Natural killer cell (primary cell): Measurements from ENCODE around the gene TMEM181. TPM values are rescaled to one million over a fixed set of nuclear protein-coding genes. Genes with fewer than 3 reads are reported as not detected.
A peak's percentile ranks its signal among the peaks of the same experiment; 100 is the strongest.

Experiments used
- ATAC-seq, 3 donors: fragments of 150-1000 bp in 2 of 3; fragments of 200-7000 bp in 1 of 3; cut with Tn5 transposase; 1 replicate in 1 of 3; 2 replicates in 2 of 3; pipeline ENCODE4 v1.10.0; 2021; ENCODE audit warnings: mild to moderate bottlenecking in 2 of 3, moderate library complexity in 2 of 3
- DNase-seq, 2 donors: peaks; one replicate each; pipeline versions ENCODE4 v3.0.0 to v3.0.0-alpha.2; 2013 to 2021; ENCODE audit warnings: mixed read lengths in 1 of 2
- H3K27ac ChIP-seq: one replicate; pipeline ENCODE4 v1.5.1; 2013; ENCODE audit warnings: mild to moderate bottlenecking, low read length
- H3K27me3 ChIP-seq: one replicate; pipeline ENCODE4 v1.6.1; 2013; ENCODE audit warnings: low read length; ENCODE audit not compliant: control insufficient read depth, insufficient read depth
- H3K36me3 ChIP-seq: one replicate; pipeline ENCODE4 v1.6.1; 2013; ENCODE audit warnings: low read length; ENCODE audit not compliant: control insufficient read depth, insufficient read depth
- H3K4me1 ChIP-seq: one replicate; pipeline ENCODE4 v1.6.1; 2013; ENCODE audit warnings: low read length; ENCODE audit not compliant: control insufficient read depth, insufficient read depth
- H3K4me3 ChIP-seq: one replicate; pipeline ENCODE4 v1.5.1; 2013; ENCODE audit warnings: low read length
- H3K9me3 ChIP-seq: one replicate; pipeline ENCODE4 v1.6.1; 2013; ENCODE audit warnings: low read length; ENCODE audit not compliant: control insufficient read depth, insufficient read depth
- H3K27ac Mint-ChIP-seq, 2 donors: one replicate each; pipeline ENCODE4 v1.8.0; 2022; ENCODE audit warnings: mild to moderate bottlenecking in 2 of 2, mixed read lengths in 2 of 2, moderate library complexity in 1 of 2
- H3K27me3 Mint-ChIP-seq, 2 donors: one replicate each; pipeline ENCODE4 v1.8.0; 2022; ENCODE audit warnings: low read depth in 2 of 2, mixed read lengths in 2 of 2
- H3K36me3 Mint-ChIP-seq: one replicate; pipeline ENCODE4 v1.8.0; 2022; ENCODE audit warnings: mixed read lengths
- H3K4me1 Mint-ChIP-seq, 2 donors: one replicate each; pipeline ENCODE4 v1.8.0; 2022; ENCODE audit warnings: mixed read lengths in 2 of 2
- H3K4me3 Mint-ChIP-seq: one replicate; pipeline ENCODE4 v1.8.0; 2022; ENCODE audit warnings: mild to moderate bottlenecking, moderate library complexity, mixed read lengths
- H3K9me3 Mint-ChIP-seq, 2 donors: one replicate each; pipeline ENCODE4 v1.8.0; 2022; ENCODE audit warnings: mixed read lengths in 2 of 2
- CTCF ChIP-seq: fragments of 200-600 bp; IDR thresholded peaks from one replicate; pipeline ENCODE4 v1.8.0; 2022; ENCODE audit warnings: antibody characterized with exemption
- WGBS: methylation state at CpG from one replicate; pipeline ENCODE4 v1.1.7; 2013; ENCODE audit warnings: missing lambda C conversion rate; ENCODE audit not compliant: insufficient coverage; 5-methylcytosine and 5-hydroxymethylcytosine counted together
- intact Hi-C: fragments of 100-400 bp; cut with micrococcal nuclease; formaldehyde crosslinking; loops from one replicate; pipeline ENCODE4 v1.14.2; 2022
- total RNA-seq, 4 donors: library from RNA; stranded (reverse); fragments of 120-200 nt in 1 of 4; gene quantifications; one replicate each; pipeline versions ENCODE4 v1.2.3 to v1.2.4, GENCODE V29; 2013 to 2022

Gene TMEM181
- total RNA-seq, 3 donors from 2014 or later (not counting 1 experiment from before 2014, with no cell fraction given), result 44.8 to 60.9 (median 45.0) TPM

GRCh38 chr6:158609455-158610155 lies 49.7 kb downstream of the TMEM181 start:
- no peak for TF ChIP-seq CTCF
- 99% methylated on average over 13 of the region's 13 CpGs for WGBS

DNA sequence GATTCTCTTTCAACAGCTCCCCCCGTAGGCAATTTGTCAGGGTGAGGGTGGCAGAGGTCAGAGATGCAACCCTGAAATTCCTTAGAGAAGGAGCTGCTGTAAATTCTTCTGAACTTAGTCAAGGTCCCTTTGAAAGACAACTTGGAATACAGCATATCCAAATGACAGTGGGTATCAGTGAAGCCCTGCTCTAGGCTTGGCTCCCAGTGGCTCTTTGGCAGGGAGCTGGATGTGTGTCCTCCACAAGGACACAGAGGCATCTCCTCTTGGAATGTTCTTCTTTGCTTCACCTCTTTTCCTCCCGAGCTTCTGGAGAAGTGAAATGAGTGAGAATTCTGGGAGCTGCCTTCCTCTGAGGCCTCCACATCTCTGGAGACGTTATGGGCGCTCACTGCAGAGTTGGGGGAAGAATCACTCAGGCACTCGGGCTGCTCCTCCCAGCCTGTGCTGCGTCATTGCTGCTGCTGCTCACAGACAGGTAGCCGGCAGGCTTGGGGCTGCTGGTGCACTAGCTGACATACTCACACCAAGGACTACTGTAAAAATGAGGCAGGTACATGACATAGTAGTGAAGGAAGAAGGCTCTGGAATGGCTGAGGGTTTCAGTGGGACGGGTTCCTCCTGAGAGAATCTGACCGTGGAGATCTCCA lies 50.6 kb downstream of the TMEM181 start:
- TF ChIP-seq CTCF, result no peak
- peaks cover 3 to 17% of the 10 kb centered on the region in 2 donors for H3K4me1 Mint-ChIP-seq
- peaks cover 8% of the 10 kb centered on the region for H3K36me3 Mint-ChIP-seq
- no peak overlapping the region for H3K4me3 Mint-ChIP-seq
- intact Hi-C loops, result no loop called here
- no peak overlapping the region for H3K4me3 ChIP-seq
- H3K27me3 ChIP-seq, result no peaks in the 10 kb centered on the region
- DNase-seq (no peak), ATAC-seq (no peak)
- H3K27ac Mint-ChIP-seq, result peak overlapping the region; percentile 16 to 61
- no peaks in the 10 kb centered on the region for H3K9me3 Mint-ChIP-seq
- H3K4me1 ChIP-seq, result no peaks in the 10 kb centered on the region
- peaks cover 79% of the 10 kb centered on the region for H3K36me3 ChIP-seq
- H3K9me3 ChIP-seq, result no peaks in the 10 kb centered on the region
- no peak overlapping the region for H3K27ac ChIP-seq
- no peaks in the 10 kb centered on the region for H3K27me3 Mint-ChIP-seq
- 86% methylated on average over 8 of the region's 9 CpGs for WGBS

More at GRCh38 chr6:158609455-158610155, 49.7 kb downstream of the TMEM181 start:
- Mint-ChIP-seq H3K27me3 (no peaks in the 10 kb centered on the region), H3K4me1 (peaks cover 8 to 12% of the 10 kb centered on the region in 2 donors), H3K4me3 (no peak overlapping the region), H3K27ac (peak overlapping the region; percentile 16 to 61), H3K9me3 (no peaks in the 10 kb centered on the region), H3K36me3 (no peaks in the 10 kb centered on the region)
- intact Hi-C loops, result no loop called here
- H3K9me3 ChIP-seq, result no peaks in the 10 kb centered on the region
- ATAC-seq, result no peak
- no peak overlapping the region for H3K27ac ChIP-seq
- H3K27me3 ChIP-seq, result no peaks in the 10 kb centered on the region
- no peaks in the 10 kb centered on the region for H3K4me1 ChIP-seq
- no peak overlapping the region for H3K4me3 ChIP-seq
- no peak for DNase-seq
- H3K36me3 ChIP-seq, result peaks cover 80% of the 10 kb centered on the region

- Mint-ChIP-seq H3K27me3 (no peaks in the 10 kb centered on the region), H3K4me1 (peaks cover 0 to 19% of the 10 kb centered on the region in 2 donors), H3K27ac (peak overlapping the region; percentile 63 to 67), H3K4me3 (no peak overlapping the region), H3K9me3 (no peaks in the 10 kb centered on the region), H3K36me3 (peaks cover 14% of the 10 kb centered on the region)
- no peaks in the 10 kb centered on the region for H3K27me3 ChIP-seq
- H3K9me3 ChIP-seq, result no peaks in the 10 kb centered on the region
- no peak overlapping the region for H3K4me3 ChIP-seq
- ATAC-seq (no peak), DNase-seq (no peak)
- intact Hi-C loops, result no loop called here
- peaks cover 74% of the 10 kb centered on the region for H3K36me3 ChIP-seq
- TF ChIP-seq CTCF, result no peak
- H3K4me1 ChIP-seq, result no peaks in the 10 kb centered on the region
- H3K27ac ChIP-seq, result no peak overlapping the region
- 97% methylated on average over 3 of the region's 3 CpGs for WGBS
Observed at GRCh38 chr6:158611039-158611438, 51.1 kb downstream of the TMEM181 start.
